ENCODE data around the gene RFXAP.

Gene RFXAP

DNA sequence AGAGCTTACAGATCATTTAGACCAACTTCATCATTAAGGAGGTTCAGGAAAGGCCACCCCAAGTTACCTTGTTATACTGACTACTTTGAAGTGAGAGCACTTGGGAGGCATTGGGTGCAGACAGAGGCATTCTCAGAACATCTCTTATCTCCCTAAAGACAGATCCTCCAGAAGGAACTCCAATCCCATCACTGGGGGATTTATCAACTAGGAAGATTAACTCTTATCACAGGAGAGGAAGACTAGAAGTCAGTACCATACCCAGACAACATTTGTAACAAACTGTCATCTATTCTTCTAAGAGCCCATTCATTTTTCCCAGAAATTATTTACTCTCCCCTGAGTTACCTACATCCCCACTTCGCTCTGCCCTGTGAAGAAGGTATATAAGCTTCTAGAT lies 5.8 kb upstream of the RFXAP start:
- POLR2A ChIA-PET (ENCODE audit: low non-redundant PET) = no interaction called here
- H3K27ac ChIP-seq = no peak overlapping the region
- TF ChIP-seq, protein P1, sequence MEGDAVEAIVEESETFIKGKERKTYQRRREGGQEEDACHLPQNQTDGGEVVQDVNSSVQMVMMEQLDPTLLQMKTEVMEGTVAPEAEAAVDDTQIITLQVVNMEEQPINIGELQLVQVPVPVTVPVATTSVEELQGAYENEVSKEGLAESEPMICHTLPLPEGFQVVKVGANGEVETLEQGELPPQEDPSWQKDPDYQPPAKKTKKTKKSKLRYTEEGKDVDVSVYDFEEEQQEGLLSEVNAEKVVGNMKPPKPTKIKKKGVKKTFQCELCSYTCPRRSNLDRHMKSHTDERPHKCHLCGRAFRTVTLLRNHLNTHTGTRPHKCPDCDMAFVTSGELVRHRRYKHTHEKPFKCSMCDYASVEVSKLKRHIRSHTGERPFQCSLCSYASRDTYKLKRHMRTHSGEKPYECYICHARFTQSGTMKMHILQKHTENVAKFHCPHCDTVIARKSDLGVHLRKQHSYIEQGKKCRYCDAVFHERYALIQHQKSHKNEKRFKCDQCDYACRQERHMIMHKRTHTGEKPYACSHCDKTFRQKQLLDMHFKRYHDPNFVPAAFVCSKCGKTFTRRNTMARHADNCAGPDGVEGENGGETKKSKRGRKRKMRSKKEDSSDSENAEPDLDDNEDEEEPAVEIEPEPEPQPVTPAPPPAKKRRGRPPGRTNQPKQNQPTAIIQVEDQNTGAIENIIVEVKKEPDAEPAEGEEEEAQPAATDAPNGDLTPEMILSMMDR (conservative IDR thresholded peaks at IDR 0.05; ENCODE audit: low read depth) = no peak
- CTCF ChIA-PET = interaction anchor here (0.6 kb wide), 2 partner anchors 18 to 179 kb away, joined by 4 to 5 read pairs; no protein-coding TSS in a partner anchor
- no peak for DNase-seq (ENCODE audit: low spot score)

DNA sequence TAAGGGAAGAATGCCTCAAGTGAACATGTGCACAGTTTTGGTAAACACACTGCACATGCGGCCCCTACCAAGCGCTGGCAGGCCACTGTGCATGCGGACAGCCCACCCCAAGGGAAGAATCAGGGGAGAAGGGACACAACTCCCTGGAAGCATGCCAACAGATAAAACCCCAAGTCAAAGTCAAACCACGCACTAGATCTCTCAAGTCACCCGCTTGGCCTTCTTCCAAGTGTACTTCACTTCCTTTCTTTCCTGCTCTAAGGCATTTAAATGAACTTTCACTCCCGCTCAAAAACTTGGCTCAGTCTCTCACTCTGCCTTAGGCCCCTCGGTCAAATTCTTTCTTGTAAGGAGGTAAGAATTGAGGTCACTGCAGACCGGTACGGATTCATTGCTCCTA lies 4.6 kb upstream of the RFXAP start:
- ChIA-PET CTCF (no interaction called here), POLR2A (ENCODE audit: low non-redundant PET) (no interaction called here)
- TF ChIP-seq, protein P1 (conservative IDR thresholded peaks at IDR 0.05; ENCODE audit: low read depth) = no peak
- H3K27ac ChIP-seq = no peak overlapping the region
- DNase-seq (ENCODE audit: low spot score) = no peak

DNA sequence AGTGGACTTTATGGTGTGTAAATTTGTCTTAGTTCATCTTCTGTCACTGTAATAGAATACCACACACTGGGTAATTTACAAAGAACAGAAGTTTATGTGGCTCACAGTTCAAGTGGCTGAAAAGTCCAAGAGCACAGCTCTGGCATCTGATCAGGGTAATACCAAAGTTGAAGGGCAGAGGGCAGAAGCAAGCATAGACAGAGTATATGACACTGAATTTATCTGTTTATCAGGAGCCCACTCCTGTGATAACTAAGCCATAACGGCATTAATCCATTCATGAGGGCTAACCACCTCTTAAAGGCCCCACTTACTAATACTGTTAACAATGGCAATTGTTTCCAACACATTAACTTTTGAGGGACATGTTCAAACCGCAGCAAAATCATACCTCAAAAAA lies 4.0 kb upstream of the RFXAP start:
- TF ChIP-seq, protein P1 (conservative IDR thresholded peaks at IDR 0.05; ENCODE audit: low read depth) = 0 out of 2 replicates have a peak, but pooled peaks have one; percentile 14
- no peak for DNase-seq (ENCODE audit: low spot score)
- no peak overlapping the region for H3K27ac ChIP-seq
- ChIA-PET CTCF (no interaction called here), POLR2A (ENCODE audit: low non-redundant PET) (no interaction called here)

DNA sequence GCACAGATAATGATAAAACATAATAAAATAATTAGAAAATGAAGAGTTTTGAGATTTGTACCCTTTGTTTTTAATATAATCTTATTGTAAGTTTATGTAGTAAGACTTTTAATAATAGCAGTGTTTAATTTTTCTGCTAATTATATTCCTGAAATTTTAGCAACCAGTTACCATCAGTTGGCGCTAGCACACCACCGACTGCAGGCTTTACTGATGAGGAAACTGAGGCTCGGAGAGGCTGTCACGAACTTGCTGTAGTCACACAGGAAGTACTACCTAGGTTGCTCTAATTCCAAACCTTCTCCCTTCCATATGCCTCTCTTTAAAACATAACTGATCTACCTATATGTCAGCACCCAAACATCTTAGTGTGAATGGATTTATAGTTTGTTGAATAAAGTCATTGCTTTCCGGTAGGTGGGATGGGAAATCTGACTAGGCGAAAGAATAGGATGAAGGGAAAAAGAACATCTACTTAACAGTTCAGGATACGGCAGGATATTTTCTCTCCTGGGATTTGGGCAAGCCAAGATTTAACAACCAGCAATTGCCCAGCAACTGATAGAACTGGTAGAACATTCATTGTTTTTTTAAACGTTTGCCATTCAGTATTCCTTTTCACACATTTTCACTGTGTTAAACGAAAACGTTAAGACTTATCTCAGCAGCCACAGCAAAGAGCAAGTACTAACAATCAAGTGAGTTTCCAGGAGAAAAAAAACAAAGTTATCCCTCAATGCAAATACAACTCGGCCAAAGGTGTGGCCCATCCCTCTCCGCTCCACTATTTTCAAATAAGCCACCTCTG lies 822 bp upstream of the RFXAP start:
- ChIA-PET CTCF (interaction anchor here (0.5 to 0.7 kb wide), 3 partner anchors 82 to 812 kb away, joined by 3 read pairs; no protein-coding TSS in a partner anchor), POLR2A (ENCODE audit: low non-redundant PET) (no interaction called here)
- H3K27ac ChIP-seq = no peak overlapping the region
- TF ChIP-seq, protein P1 (conservative IDR thresholded peaks at IDR 0.05; ENCODE audit: low read depth) = no peak
- DNase-seq (ENCODE audit: low spot score) = no peak

DNA sequence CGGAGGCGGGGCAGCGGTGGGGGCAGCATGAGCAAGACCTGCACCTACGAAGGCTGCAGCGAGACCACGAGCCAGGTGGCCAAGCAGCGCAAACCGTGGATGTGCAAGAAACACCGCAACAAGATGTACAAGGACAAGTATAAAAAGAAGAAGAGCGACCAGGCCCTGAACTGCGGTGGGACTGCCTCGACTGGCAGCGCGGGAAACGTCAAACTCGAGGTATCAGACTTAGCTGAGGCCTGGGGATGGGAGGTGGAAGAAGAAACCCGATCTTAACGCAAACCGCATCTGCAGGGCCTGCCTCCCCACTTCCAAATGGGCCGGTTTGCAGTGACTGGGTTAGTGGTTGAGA lies 693 bp downstream of the RFXAP start:
- peak overlapping the region; percentile 68 for H3K27ac ChIP-seq
- POLR2A ChIA-PET (ENCODE audit: low non-redundant PET) = no interaction called here
- TF ChIP-seq, protein P1 (conservative IDR thresholded peaks at IDR 0.05; ENCODE audit: low read depth) = no peak
- CTCF ChIA-PET = no interaction called here
- DNase-seq (ENCODE audit: low spot score) = peak; percentile 20

DNA sequence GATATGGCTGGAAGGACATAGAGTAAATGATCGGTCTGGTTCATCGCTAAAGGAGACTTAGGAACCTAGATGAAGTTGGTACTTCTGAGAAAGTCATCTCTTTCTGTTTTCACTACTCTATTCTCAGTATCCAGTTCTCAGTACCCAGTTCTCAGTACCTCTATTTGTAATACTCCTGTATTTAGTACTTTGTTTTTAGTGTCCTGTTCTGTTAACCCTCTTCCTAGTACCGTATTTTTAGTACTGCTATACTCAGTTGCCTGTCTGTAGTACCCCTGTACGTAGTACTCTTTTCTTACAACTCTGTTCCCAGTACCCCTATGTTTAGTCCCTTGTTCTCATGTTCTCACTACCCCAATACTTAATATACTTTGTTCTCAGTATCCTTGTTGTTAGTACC lies 1.2 kb downstream of the RFXAP start:
- TF ChIP-seq, protein P1 (conservative IDR thresholded peaks at IDR 0.05; ENCODE audit: low read depth) = no peak
- ChIA-PET POLR2A (ENCODE audit: low non-redundant PET) (no interaction called here), CTCF (interaction anchor here (1.2 kb wide), 1 partner anchor 473 kb away, joined by 3 read pairs; no protein-coding TSS in a partner anchor)
- DNase-seq (ENCODE audit: low spot score) = no peak
- no peak overlapping the region for H3K27ac ChIP-seq

Data from RWPE1 (cell line).